Neural progenitor cell (in vitro differentiated cells): ENCODE data around the gene SUDS3. TPM values are rescaled to one million over a fixed set of nuclear protein-coding genes. Genes with fewer than 3 reads are reported as not detected.

Experiments
- DNase-seq: peaks from one replicate; pipeline ENCODE4 v3.0.0-alpha.2; 2016; ENCODE audit warnings: low spot score
- H2AFZ ChIP-seq: fragments of 200-600 bp; sonication (generic); replicated peaks from 2 replicates; pipeline ENCODE4 v1.6.1; 2016; ENCODE audit warnings: antibody characterized with exemption
- H3F3A ChIP-seq: fragments of 200-600 bp; sonication (generic); 2 replicates; pipeline ENCODE4 v1.6.1; 2016; ENCODE audit warnings: antibody characterized with exemption, low read depth
- H3K27ac ChIP-seq: fragments of 200-600 bp; sonication (generic); 2 replicates; pipeline ENCODE4 v1.5.1; 2016; ENCODE audit warnings: mild to moderate bottlenecking
- H3K27me3 ChIP-seq: fragments of 200-600 bp; sonication (generic); 2 replicates; pipeline ENCODE4 v1.6.1; 2016; ENCODE audit warnings: mild to moderate bottlenecking, moderate library complexity
- H3K36me3 ChIP-seq: fragments of 200-600 bp; sonication (generic); 2 replicates; pipeline ENCODE4 v1.5.1; 2016
- H3K4me1 ChIP-seq: fragments of 200-600 bp; sonication (generic); 2 replicates; pipeline ENCODE4 v1.6.1; 2016; ENCODE audit warnings: mixed run types
- H3K4me2 ChIP-seq: fragments of 200-600 bp; sonication (generic); 2 replicates; pipeline ENCODE4 v1.6.1; 2016
- H3K4me3 ChIP-seq: fragments of 200-600 bp; sonication (generic); 2 replicates; pipeline ENCODE4 v1.5.1; 2016
- H3K79me2 ChIP-seq: fragments of 200-600 bp; sonication (generic); 2 replicates; pipeline ENCODE4 v1.6.1; 2016; ENCODE audit warnings: low read depth
- H3K9ac ChIP-seq: fragments of 200-600 bp; sonication (generic); 2 replicates; pipeline ENCODE4 v1.6.1; 2016
- H3K9me3 ChIP-seq: fragments of 200-600 bp; sonication (generic); 2 replicates; pipeline ENCODE4 v1.5.1; 2016; ENCODE audit warnings: low read depth
- H4K20me1 ChIP-seq: fragments of 200-600 bp; sonication (generic); 2 replicates; pipeline ENCODE4 v1.6.1; 2016; ENCODE audit warnings: low read depth
- H3K27ac Mint-ChIP-seq: 3 replicates; pipeline ENCODE4 v1.8.0; 2021; ENCODE audit warnings: mixed read lengths
- H3K27me3 Mint-ChIP-seq: 2 replicates; pipeline ENCODE4 v1.8.0; 2022; ENCODE audit warnings: low read depth, mild to moderate bottlenecking, inconsistent platforms, moderate library complexity, mixed read lengths; ENCODE audit not compliant: insufficient read depth
- H3K36me3 Mint-ChIP-seq: 3 replicates; pipeline ENCODE4 v1.8.0; 2021; ENCODE audit warnings: mixed read lengths
- H3K4me1 Mint-ChIP-seq: 3 replicates; pipeline ENCODE4 v1.8.0; 2021; ENCODE audit warnings: mixed read lengths
- H3K4me3 Mint-ChIP-seq: 3 replicates; pipeline ENCODE4 v1.8.0; 2021; ENCODE audit warnings: mild to moderate bottlenecking, moderate library complexity, mixed read lengths
- H3K9me3 Mint-ChIP-seq: 3 replicates; pipeline ENCODE4 v1.8.0; 2020; ENCODE audit warnings: mixed read lengths
- EZH2 ChIP-seq: fragments of 200-600 bp; sonication (generic); IDR thresholded peaks from 2 replicates; pipeline ENCODE4 v1.6.1; 2017; ENCODE audit warnings: antibody characterized with exemption, mild to moderate bottlenecking, moderate library complexity
- EZH2phosphoT487 ChIP-seq: fragments of 200-600 bp; sonication (generic); IDR thresholded peaks from 2 replicates; pipeline ENCODE4 v1.6.1; 2017; ENCODE audit warnings: antibody characterized with exemption
- total RNA-seq: library from RNA; depleted of rRNA; stranded (reverse); fragments of >200 nt; gene quantifications from 2 replicates; pipeline ENCODE4 v1.2.3, GENCODE V29; 2015; ENCODE audit warnings: low replicate concordance
- TF ChIP-seq, protein P1 (sequence below): fragments of 200-600 bp; sonication (generic); IDR thresholded peaks from 2 replicates; pipeline ENCODE4 v1.5.1; 2017; ENCODE audit warnings: antibody characterized with exemption, mild to moderate bottlenecking

The SUDS3 gene
- total RNA-seq, 1 donor from 2014 or later = 64.3 TPM

DNA sequence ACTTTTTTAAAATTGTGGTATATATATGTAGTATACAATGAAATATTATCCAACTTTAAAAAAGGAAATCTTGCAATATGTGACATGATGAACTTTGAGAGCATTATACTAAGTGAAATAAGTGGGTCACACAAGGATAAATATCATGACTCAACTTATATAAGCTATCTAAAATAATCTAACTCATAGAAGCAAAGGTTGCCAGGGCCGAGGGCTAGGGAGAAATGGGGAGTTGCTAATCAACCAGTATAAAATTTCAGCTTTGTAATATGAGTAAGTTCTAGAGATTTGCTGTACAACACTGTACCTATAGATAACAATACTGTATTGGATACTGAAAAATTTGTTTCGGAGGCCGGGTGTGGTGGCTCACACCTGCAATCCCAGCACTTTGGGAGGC is 42.1 kb upstream of the SUDS3 start:
- no peak overlapping the region for H3K4me3 ChIP-seq
- H4K20me1 ChIP-seq = no peaks in the 10 kb centered on the region
- H3K27ac ChIP-seq = no peak overlapping the region
- H3K27me3 ChIP-seq = no peaks in the 10 kb centered on the region
- Mint-ChIP-seq H3K4me1 (peaks cover 4% of the 10 kb centered on the region), H3K27me3 (no peaks in the 10 kb centered on the region), H3K4me3 (no peak overlapping the region), H3K36me3 (no peaks in the 10 kb centered on the region), H3K27ac (no peak overlapping the region), H3K9me3 (no peaks in the 10 kb centered on the region)
- H3K4me1 ChIP-seq = no peaks in the 10 kb centered on the region
- no peaks in the 10 kb centered on the region for H3K79me2 ChIP-seq
- H3F3A ChIP-seq = no peaks in the 10 kb centered on the region
- DNase-seq = no peak
- H3K9ac ChIP-seq = no peak overlapping the region
- no peaks in the 10 kb centered on the region for H3K36me3 ChIP-seq
- no peaks in the 10 kb centered on the region for H3K9me3 ChIP-seq
- H3K4me2 ChIP-seq = no peak overlapping the region
- H2AFZ ChIP-seq = no peak overlapping the region
- TF ChIP-seq EZH2 = no peak
- TF ChIP-seq EZH2phosphoT487 = no peak
- TF ChIP-seq, protein P1, sequence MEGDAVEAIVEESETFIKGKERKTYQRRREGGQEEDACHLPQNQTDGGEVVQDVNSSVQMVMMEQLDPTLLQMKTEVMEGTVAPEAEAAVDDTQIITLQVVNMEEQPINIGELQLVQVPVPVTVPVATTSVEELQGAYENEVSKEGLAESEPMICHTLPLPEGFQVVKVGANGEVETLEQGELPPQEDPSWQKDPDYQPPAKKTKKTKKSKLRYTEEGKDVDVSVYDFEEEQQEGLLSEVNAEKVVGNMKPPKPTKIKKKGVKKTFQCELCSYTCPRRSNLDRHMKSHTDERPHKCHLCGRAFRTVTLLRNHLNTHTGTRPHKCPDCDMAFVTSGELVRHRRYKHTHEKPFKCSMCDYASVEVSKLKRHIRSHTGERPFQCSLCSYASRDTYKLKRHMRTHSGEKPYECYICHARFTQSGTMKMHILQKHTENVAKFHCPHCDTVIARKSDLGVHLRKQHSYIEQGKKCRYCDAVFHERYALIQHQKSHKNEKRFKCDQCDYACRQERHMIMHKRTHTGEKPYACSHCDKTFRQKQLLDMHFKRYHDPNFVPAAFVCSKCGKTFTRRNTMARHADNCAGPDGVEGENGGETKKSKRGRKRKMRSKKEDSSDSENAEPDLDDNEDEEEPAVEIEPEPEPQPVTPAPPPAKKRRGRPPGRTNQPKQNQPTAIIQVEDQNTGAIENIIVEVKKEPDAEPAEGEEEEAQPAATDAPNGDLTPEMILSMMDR = no peak

DNA sequence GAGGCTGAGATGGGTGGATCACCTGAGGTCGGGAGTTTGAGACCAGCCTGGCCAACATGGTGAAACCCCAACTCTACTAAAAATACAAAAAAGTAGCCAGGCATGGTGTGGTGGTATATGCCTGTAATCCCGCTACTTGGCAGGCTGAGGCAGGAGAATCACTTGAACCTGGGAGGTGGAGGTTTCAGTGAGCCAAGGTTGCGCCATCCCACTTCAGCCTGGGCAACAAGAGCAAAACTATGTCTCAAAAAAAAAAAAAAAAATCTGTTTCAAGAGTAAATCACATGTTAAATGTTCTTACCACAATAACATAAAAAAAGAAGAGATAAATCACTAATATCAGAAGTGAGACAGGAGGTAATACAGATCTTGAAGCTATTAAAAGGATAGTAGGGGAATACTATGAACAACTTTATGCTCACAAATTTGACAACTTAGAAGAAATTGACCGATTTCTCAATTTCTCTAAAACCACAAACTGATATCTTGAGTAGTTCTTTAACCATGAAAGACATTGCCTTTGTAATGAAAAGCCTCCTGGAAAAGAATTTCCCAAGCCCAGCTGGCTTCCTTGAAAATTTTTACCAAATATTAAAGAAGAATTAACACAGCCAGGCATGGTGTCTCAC is 41.3 kb upstream of the SUDS3 start:
- Mint-ChIP-seq H3K9me3 (no peaks in the 10 kb centered on the region), H3K27me3 (no peaks in the 10 kb centered on the region)
- no peaks in the 10 kb centered on the region for H3K79me2 ChIP-seq

GRCh38 chr12:118336123-118336522 is 40.2 kb upstream of the SUDS3 start:
- Histone ChIP-seq H3K4me1 (no peaks in the 10 kb centered on the region), H3K9me3 (no peaks in the 10 kb centered on the region), H3K9ac (no peak overlapping the region), H3K36me3 (no peaks in the 10 kb centered on the region), H4K20me1 (no peaks in the 10 kb centered on the region), H2AFZ (no peak overlapping the region), H3K27me3 (no peaks in the 10 kb centered on the region), H3K4me2 (no peak overlapping the region), H3F3A (no peaks in the 10 kb centered on the region), H3K79me2 (no peaks in the 10 kb centered on the region), H3K27ac (no peak overlapping the region), H3K4me3 (no peak overlapping the region)
- Mint-ChIP-seq H3K27ac (no peak overlapping the region), H3K9me3 (no peaks in the 10 kb centered on the region), H3K4me1 (peaks cover 4% of the 10 kb centered on the region), H3K27me3 (no peaks in the 10 kb centered on the region), H3K4me3 (no peak overlapping the region), H3K36me3 (no peaks in the 10 kb centered on the region)
- TF ChIP-seq EZH2phosphoT487 = no peak
- TF ChIP-seq, protein P1 = no peak
- TF ChIP-seq EZH2 = no peak
- no peak for DNase-seq

More for the DNA sequence above, 41.3 kb upstream of the SUDS3 start:
- Histone ChIP-seq H3K36me3 (no peaks in the 10 kb centered on the region), H3F3A (no peaks in the 10 kb centered on the region), H3K4me3 (no peak overlapping the region), H3K27ac (no peak overlapping the region), H3K9ac (no peak overlapping the region), H2AFZ (no peak overlapping the region), H3K4me2 (no peak overlapping the region), H3K4me1 (no peaks in the 10 kb centered on the region), H3K9me3 (no peaks in the 10 kb centered on the region), H3K27me3 (no peaks in the 10 kb centered on the region), H4K20me1 (no peaks in the 10 kb centered on the region)
- Mint-ChIP-seq H3K4me1 (peaks cover 4% of the 10 kb centered on the region), H3K27ac (no peak overlapping the region), H3K4me3 (no peak overlapping the region), H3K36me3 (no peaks in the 10 kb centered on the region)
- no peak for DNase-seq
- TF ChIP-seq, protein P1 = no peak
- TF ChIP-seq EZH2phosphoT487 = no peak
- no peak for TF ChIP-seq EZH2
